ENCODE results near the gene SLC8A2.

The SLC8A2 gene

DNA sequence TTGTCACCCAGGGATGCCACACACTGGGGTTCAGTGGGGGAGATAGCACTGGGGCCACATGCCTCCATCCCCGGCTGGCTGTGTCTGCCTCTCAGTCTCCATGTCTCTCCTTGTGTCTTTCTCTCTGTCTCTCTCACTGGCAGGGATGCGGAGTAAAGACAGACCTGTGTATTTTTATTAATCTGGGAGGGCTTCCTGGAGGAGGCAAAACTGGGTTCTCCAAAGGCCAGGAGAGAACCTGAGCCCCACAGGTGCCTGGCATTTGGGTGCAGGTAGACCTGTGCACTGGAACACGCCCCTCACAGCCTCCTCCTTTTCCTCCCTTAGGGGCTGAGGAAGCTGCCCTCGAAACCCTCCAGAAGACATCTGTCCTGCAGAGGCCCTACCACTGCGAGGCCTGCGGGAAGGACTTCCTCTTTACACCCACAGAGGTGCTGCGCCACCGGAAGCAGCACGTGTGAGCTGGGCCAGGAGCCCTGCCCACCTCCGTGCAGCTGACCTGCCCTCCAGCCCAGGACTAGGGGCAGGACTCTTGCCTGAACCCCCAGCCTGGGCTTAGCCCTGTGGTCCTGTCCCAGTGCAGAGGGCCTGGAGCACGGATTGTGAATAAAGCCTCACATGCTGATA lies 89.9 kb downstream of the SLC8A2 start:
- peaks cover 2% of the 10 kb centered on the region for H3K4me1 ChIP-seq (ENCODE audit: control insufficient read depth, low read depth, low read length)
- no peak overlapping the region for H3K56ac ChIP-seq (ENCODE audit: low read length)
- H3K27ac ChIP-seq (ENCODE audit: low read depth, low read length), result no peak overlapping the region
- H2BK120ac ChIP-seq (ENCODE audit: low read depth, low read length), result no peak overlapping the region
- no peak overlapping the region for H3K4ac ChIP-seq (ENCODE audit: low read depth, low read length)
- no peak overlapping the region for H3K23ac ChIP-seq (ENCODE audit: low read length)
- H3K4me2 ChIP-seq (ENCODE audit: low read length), result no peak overlapping the region
- H2BK5ac ChIP-seq (ENCODE audit: low read length), result no peak overlapping the region
- H3K79me2 ChIP-seq (ENCODE audit: control insufficient read depth, insufficient read depth, low read length), result no peaks in the 10 kb centered on the region
- no peak for DNase-seq
- H3K4me3 ChIP-seq (ENCODE audit: low read length), result no peak overlapping the region
- H3K18ac ChIP-seq (ENCODE audit: low read length), result no peak overlapping the region
- no peak overlapping the region for H3K9ac ChIP-seq (ENCODE audit: low read length)
- WGBS (ENCODE audit: extremely low coverage, insufficient coverage, low lambda C conversion rate), result no CpG with 5 or more reads among the region's 11 CpGs
- no peak overlapping the region for H4K5ac ChIP-seq (ENCODE audit: low read length)
- no peak overlapping the region for H4K8ac ChIP-seq (ENCODE audit: low read depth, low read length)
- H2AK5ac ChIP-seq (ENCODE audit: low read length), result no peak overlapping the region
- peaks cover 14% of the 10 kb centered on the region for H3K36me3 ChIP-seq (ENCODE audit: control insufficient read depth, insufficient read depth, low read length)
- no peak overlapping the region for H2BK15ac ChIP-seq (replicated peaks; ENCODE audit: low read depth)
- no peaks in the 10 kb centered on the region for H3K27me3 ChIP-seq (ENCODE audit: insufficient read depth, low read length, poor library complexity)
- H3K79me1 ChIP-seq (ENCODE audit: low read length), result no peaks in the 10 kb centered on the region

DNA sequence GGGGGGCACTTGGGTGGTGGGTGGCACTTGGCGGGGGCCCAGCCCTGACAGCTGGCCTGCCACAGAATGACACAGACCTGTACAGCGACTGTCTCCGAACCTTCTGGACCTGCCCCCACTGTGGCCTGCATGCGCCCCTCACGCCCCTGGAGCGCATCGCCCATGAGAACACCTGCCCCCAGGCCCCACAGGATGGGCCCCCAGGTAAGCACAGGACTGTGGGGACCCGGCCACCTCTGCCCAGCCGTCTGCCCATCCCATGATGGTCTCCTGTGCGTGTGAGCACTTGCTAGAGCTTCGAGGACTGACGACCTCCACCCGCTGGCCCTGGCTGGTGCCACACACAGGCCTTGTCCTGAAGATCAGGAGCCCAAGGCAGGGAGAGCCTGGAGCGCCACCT lies 90.6 kb downstream of the SLC8A2 start:
- Histone ChIP-seq H4K5ac (ENCODE audit: low read length) (no peak overlapping the region), H2BK5ac (ENCODE audit: low read length) (no peak overlapping the region), H2AK5ac (ENCODE audit: low read length) (no peak overlapping the region), H3K27me3 (ENCODE audit: insufficient read depth, low read length, poor library complexity) (no peaks in the 10 kb centered on the region), H3K27ac (ENCODE audit: low read depth, low read length) (no peak overlapping the region), H3K36me3 (ENCODE audit: control insufficient read depth, insufficient read depth, low read length) (peaks cover 17% of the 10 kb centered on the region), H3K23ac (ENCODE audit: low read length) (no peak overlapping the region), H3K79me1 (ENCODE audit: low read length) (no peaks in the 10 kb centered on the region), H3K79me2 (ENCODE audit: control insufficient read depth, insufficient read depth, low read length) (no peaks in the 10 kb centered on the region), H2BK15ac (replicated peaks; ENCODE audit: low read depth) (no peak overlapping the region), H3K56ac (ENCODE audit: low read length) (no peak overlapping the region), H3K9ac (ENCODE audit: low read length) (no peak overlapping the region), H4K8ac (ENCODE audit: low read depth, low read length) (no peak overlapping the region), H3K4ac (ENCODE audit: low read depth, low read length) (no peak overlapping the region), H3K4me1 (ENCODE audit: control insufficient read depth, low read depth, low read length) (peaks cover 2% of the 10 kb centered on the region), H3K4me2 (ENCODE audit: low read length) (no peak overlapping the region), H3K4me3 (ENCODE audit: low read length) (no peak overlapping the region), H2BK120ac (ENCODE audit: low read depth, low read length) (no peak overlapping the region), H3K18ac (ENCODE audit: low read length) (no peak overlapping the region)
- DNase-seq, result no peak
- no CpG with 5 or more reads among the region's 14 CpGs for WGBS (ENCODE audit: extremely low coverage, insufficient coverage, low lambda C conversion rate)

DNA sequence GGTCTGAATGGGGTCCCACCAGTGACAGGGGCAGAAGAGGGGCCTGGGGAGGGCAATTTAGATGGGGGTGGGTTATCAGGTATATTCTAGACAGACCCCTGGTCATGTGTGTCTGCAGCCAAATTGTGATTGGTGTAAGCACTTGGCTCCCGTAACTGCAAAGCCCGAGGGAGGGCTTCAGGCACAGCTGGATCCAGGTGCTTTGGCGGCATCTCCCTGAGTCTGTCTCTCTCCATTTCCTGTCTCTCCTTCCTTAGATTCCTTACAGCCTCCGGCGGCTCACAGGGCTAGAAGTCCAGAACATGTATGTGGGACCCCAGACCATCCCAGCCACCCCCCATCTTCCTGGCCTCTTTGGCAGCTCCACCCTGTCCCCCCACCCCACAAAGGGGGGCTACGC lies 91.1 kb downstream of the SLC8A2 start:
- DNase-seq, result no peak
- Histone ChIP-seq H4K5ac (ENCODE audit: low read length) (no peak overlapping the region), H2BK15ac (replicated peaks; ENCODE audit: low read depth) (no peak overlapping the region), H3K79me1 (ENCODE audit: low read length) (no peaks in the 10 kb centered on the region), H2BK5ac (ENCODE audit: low read length) (no peak overlapping the region), H3K4me1 (ENCODE audit: control insufficient read depth, low read depth, low read length) (no peaks in the 10 kb centered on the region), H3K4me3 (ENCODE audit: low read length) (no peak overlapping the region), H3K4me2 (ENCODE audit: low read length) (no peak overlapping the region), H3K4ac (ENCODE audit: low read depth, low read length) (no peak overlapping the region), H3K18ac (ENCODE audit: low read length) (no peak overlapping the region), H3K56ac (ENCODE audit: low read length) (no peak overlapping the region), H3K23ac (ENCODE audit: low read length) (no peak overlapping the region), H3K36me3 (ENCODE audit: control insufficient read depth, insufficient read depth, low read length) (peaks cover 17% of the 10 kb centered on the region), H3K79me2 (ENCODE audit: control insufficient read depth, insufficient read depth, low read length) (no peaks in the 10 kb centered on the region), H3K27me3 (ENCODE audit: insufficient read depth, low read length, poor library complexity) (no peaks in the 10 kb centered on the region), H4K8ac (ENCODE audit: low read depth, low read length) (no peak overlapping the region), H2BK120ac (ENCODE audit: low read depth, low read length) (no peak overlapping the region), H2AK5ac (ENCODE audit: low read length) (no peak overlapping the region), H3K9ac (ENCODE audit: low read length) (no peak overlapping the region), H3K27ac (ENCODE audit: low read depth, low read length) (no peak overlapping the region)
- no CpG with 5 or more reads among the region's 6 CpGs for WGBS (ENCODE audit: extremely low coverage, insufficient coverage, low lambda C conversion rate)

DNA sequence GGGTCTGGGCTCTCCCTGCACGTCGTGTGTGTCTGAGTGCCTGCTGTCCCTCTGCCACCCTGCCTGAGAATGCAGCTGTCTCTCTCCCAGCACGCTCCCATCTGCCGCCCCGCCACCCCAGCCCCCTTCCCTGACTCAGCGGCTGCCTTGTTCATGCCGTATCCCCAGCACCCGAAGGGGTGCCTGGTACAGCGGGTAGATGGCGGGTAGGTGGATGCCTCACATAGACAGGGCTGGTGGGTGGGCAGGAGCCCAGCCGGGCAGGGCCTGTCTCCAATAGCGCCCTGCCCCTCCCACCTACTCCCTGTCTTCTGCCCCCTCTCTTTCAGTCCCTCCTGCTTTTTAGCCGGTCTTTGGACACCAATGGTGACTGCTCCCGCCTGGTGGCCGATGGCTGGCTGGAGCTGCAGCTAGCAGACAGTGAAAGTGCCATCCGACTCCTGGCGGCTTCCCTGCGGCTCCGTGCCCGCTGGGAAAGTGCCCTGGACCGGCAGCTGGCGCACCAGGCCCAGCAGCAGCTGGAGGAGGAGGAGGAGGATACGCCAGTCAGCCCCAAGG lies 92.2 kb downstream of the SLC8A2 start:
- Histone ChIP-seq H3K56ac (ENCODE audit: low read length) (no peak overlapping the region), H3K36me3 (ENCODE audit: control insufficient read depth, insufficient read depth, low read length) (peaks cover 19% of the 10 kb centered on the region), H3K4ac (ENCODE audit: low read depth, low read length) (no peak overlapping the region), H3K9ac (ENCODE audit: low read length) (no peak overlapping the region), H4K8ac (ENCODE audit: low read depth, low read length) (no peak overlapping the region), H2AK5ac (ENCODE audit: low read length) (no peak overlapping the region), H3K4me3 (ENCODE audit: low read length) (no peak overlapping the region), H3K23ac (ENCODE audit: low read length) (no peak overlapping the region), H2BK5ac (ENCODE audit: low read length) (no peak overlapping the region), H3K4me2 (ENCODE audit: low read length) (no peak overlapping the region), H2BK120ac (ENCODE audit: low read depth, low read length) (no peak overlapping the region), H2BK15ac (replicated peaks; ENCODE audit: low read depth) (no peak overlapping the region), H3K79me2 (ENCODE audit: control insufficient read depth, insufficient read depth, low read length) (no peaks in the 10 kb centered on the region), H3K4me1 (ENCODE audit: control insufficient read depth, low read depth, low read length) (no peaks in the 10 kb centered on the region), H3K18ac (ENCODE audit: low read length) (no peak overlapping the region), H4K5ac (ENCODE audit: low read length) (no peak overlapping the region), H3K79me1 (ENCODE audit: low read length) (no peaks in the 10 kb centered on the region), H3K27ac (ENCODE audit: low read depth, low read length) (no peak overlapping the region), H3K27me3 (ENCODE audit: insufficient read depth, low read length, poor library complexity) (no peaks in the 10 kb centered on the region)
- no CpG with 5 or more reads among the region's 23 CpGs for WGBS (ENCODE audit: extremely low coverage, insufficient coverage, low lambda C conversion rate)
- DNase-seq, result no peak

DNA sequence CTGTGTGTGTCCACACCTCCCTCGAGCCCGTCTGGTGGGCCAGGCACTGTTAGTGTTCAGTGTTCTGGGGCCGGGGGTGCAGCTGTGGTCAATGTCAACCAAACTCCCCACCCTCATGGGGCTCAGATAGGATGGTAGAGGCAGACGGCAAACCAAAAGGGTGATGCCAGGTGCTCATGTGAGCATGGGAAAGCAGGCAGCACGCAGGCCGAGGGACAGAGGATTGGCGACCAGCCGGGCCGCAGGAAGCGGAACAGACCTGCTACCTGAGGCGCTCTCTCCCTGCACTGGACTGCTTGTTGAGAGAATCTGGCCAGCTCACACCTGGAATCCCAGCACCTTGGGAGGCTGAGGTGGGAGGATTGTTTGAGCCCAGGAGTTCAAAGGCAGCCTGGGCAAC lies 93.4 kb downstream of the SLC8A2 start:
- no peak for DNase-seq
- Histone ChIP-seq H3K4ac (ENCODE audit: low read depth, low read length) (no peak overlapping the region), H3K4me2 (ENCODE audit: low read length) (no peak overlapping the region), H3K36me3 (ENCODE audit: control insufficient read depth, insufficient read depth, low read length) (peaks cover 21% of the 10 kb centered on the region), H3K56ac (ENCODE audit: low read length) (no peak overlapping the region), H2BK15ac (replicated peaks; ENCODE audit: low read depth) (no peak overlapping the region), H3K27me3 (ENCODE audit: insufficient read depth, low read length, poor library complexity) (no peaks in the 10 kb centered on the region), H3K23ac (ENCODE audit: low read length) (no peak overlapping the region), H3K18ac (ENCODE audit: low read length) (no peak overlapping the region), H2BK5ac (ENCODE audit: low read length) (no peak overlapping the region), H2BK120ac (ENCODE audit: low read depth, low read length) (no peak overlapping the region), H4K5ac (ENCODE audit: low read length) (no peak overlapping the region), H4K8ac (ENCODE audit: low read depth, low read length) (no peak overlapping the region), H3K79me1 (ENCODE audit: low read length) (no peaks in the 10 kb centered on the region), H3K9ac (ENCODE audit: low read length) (no peak overlapping the region), H3K4me1 (ENCODE audit: control insufficient read depth, low read depth, low read length) (no peaks in the 10 kb centered on the region), H3K79me2 (ENCODE audit: control insufficient read depth, insufficient read depth, low read length) (no peaks in the 10 kb centered on the region), H3K4me3 (ENCODE audit: low read length) (no peak overlapping the region), H2AK5ac (ENCODE audit: low read length) (no peak overlapping the region), H3K27ac (ENCODE audit: low read depth, low read length) (no peak overlapping the region)
- no CpG with 5 or more reads among the region's 11 CpGs for WGBS (ENCODE audit: extremely low coverage, insufficient coverage, low lambda C conversion rate)
